ENCODE measurements around the gene PITPNB. TPM values are rescaled to one million over a fixed set of nuclear protein-coding genes. Genes with fewer than 3 reads are reported as not detected.

The PITPNB gene
- total and polyA plus RNA-seq, 2 experiments from 2014 or later = 50.9 to 56.0 TPM

DNA sequence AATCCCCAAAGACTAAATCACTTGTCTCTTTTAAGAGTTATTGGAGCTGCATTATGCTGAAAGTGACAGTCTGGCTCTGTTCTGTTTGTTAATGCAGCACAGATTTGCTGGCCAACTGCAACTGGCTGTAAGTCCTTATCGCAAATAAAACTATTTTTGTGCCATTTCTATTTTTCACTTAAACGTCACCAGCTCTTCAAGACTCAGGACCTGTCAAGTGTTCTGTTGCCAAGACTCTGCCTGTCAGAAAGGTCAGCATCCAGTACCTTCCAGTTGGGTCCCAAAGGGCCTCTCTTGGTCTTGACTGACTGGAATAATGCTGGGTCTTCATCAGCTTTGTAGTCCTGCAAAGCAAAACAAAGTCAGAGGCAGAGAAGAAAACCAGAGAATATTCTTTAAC is 45.6 kb downstream of the PITPNB start:
- Histone ChIP-seq H3K79me2 (replicated peaks; ENCODE audit: insufficient read depth) (peaks cover 32% of the 10 kb centered on the region), H3K36me3 (ENCODE audit: insufficient read depth) (peaks cover 21% of the 10 kb centered on the region), H3K27ac (ENCODE audit: low read depth) (no peak overlapping the region), H2AFZ (no peak overlapping the region), H3F3A (replicated peaks; ENCODE audit: low read depth) (no peaks in the 10 kb centered on the region), H3K9me2 (ENCODE audit: insufficient read depth) (no peaks in the 10 kb centered on the region), H3K4me3 (no peak overlapping the region), H3K27me3 (ENCODE audit: insufficient read depth) (no peaks in the 10 kb centered on the region), H4K20me1 (replicated peaks; ENCODE audit: insufficient read depth) (peaks cover 4% of the 10 kb centered on the region), H3K4me1 (ENCODE audit: insufficient read depth) (peaks cover 16% of the 10 kb centered on the region), H3K4me2 (no peak overlapping the region)
- Mint-ChIP-seq H3K4me3 (no peak overlapping the region), H3K27me3 (ENCODE audit: insufficient read depth, low read depth, poor library complexity) (no peaks in the 10 kb centered on the region), H3K9me3 (no peaks in the 10 kb centered on the region), H3K4me1 (peaks cover 15% of the 10 kb centered on the region), H3K27ac (no peak overlapping the region), H3K36me3 (ENCODE audit: low read depth) (peaks cover 25% of the 10 kb centered on the region; the same call in 2 of the 3 replicates)
- DNase-seq (ENCODE audit: low spot score) (no peak), ATAC-seq (no peak)
- TF ChIP-seq ZNF331 (CRISPR knock-in tag; IDR thresholded peaks at IDR 0.05; ENCODE audit: low read depth) (no peak), EZH2 (IDR thresholded peaks at IDR 0.05; ENCODE audit: low read depth, unreplicated experiment) (no peak), STAT1 (IDR thresholded peaks at IDR 0.05; ENCODE audit: unreplicated experiment) (no peak), JUNB (IDR thresholded peaks at IDR 0.05; ENCODE audit: unreplicated experiment) (no peak), EZH2phosphoT487 (IDR thresholded peaks at IDR 0.05; ENCODE audit: unreplicated experiment) (no peak), CREB1 (CRISPR knock-in tag; IDR thresholded peaks at IDR 0.05; ENCODE audit: low read depth) (no peak), POLR2AphosphoS5 (IDR thresholded peaks at IDR 0.05; ENCODE audit: low read depth) (no peak), ZNF114 (CRISPR knock-in tag; IDR thresholded peaks at IDR 0.05) (no peak), NANOG (IDR thresholded peaks at IDR 0.05; ENCODE audit: borderline replicate concordance) (no peak)
- TF ChIP-seq, protein P1, sequence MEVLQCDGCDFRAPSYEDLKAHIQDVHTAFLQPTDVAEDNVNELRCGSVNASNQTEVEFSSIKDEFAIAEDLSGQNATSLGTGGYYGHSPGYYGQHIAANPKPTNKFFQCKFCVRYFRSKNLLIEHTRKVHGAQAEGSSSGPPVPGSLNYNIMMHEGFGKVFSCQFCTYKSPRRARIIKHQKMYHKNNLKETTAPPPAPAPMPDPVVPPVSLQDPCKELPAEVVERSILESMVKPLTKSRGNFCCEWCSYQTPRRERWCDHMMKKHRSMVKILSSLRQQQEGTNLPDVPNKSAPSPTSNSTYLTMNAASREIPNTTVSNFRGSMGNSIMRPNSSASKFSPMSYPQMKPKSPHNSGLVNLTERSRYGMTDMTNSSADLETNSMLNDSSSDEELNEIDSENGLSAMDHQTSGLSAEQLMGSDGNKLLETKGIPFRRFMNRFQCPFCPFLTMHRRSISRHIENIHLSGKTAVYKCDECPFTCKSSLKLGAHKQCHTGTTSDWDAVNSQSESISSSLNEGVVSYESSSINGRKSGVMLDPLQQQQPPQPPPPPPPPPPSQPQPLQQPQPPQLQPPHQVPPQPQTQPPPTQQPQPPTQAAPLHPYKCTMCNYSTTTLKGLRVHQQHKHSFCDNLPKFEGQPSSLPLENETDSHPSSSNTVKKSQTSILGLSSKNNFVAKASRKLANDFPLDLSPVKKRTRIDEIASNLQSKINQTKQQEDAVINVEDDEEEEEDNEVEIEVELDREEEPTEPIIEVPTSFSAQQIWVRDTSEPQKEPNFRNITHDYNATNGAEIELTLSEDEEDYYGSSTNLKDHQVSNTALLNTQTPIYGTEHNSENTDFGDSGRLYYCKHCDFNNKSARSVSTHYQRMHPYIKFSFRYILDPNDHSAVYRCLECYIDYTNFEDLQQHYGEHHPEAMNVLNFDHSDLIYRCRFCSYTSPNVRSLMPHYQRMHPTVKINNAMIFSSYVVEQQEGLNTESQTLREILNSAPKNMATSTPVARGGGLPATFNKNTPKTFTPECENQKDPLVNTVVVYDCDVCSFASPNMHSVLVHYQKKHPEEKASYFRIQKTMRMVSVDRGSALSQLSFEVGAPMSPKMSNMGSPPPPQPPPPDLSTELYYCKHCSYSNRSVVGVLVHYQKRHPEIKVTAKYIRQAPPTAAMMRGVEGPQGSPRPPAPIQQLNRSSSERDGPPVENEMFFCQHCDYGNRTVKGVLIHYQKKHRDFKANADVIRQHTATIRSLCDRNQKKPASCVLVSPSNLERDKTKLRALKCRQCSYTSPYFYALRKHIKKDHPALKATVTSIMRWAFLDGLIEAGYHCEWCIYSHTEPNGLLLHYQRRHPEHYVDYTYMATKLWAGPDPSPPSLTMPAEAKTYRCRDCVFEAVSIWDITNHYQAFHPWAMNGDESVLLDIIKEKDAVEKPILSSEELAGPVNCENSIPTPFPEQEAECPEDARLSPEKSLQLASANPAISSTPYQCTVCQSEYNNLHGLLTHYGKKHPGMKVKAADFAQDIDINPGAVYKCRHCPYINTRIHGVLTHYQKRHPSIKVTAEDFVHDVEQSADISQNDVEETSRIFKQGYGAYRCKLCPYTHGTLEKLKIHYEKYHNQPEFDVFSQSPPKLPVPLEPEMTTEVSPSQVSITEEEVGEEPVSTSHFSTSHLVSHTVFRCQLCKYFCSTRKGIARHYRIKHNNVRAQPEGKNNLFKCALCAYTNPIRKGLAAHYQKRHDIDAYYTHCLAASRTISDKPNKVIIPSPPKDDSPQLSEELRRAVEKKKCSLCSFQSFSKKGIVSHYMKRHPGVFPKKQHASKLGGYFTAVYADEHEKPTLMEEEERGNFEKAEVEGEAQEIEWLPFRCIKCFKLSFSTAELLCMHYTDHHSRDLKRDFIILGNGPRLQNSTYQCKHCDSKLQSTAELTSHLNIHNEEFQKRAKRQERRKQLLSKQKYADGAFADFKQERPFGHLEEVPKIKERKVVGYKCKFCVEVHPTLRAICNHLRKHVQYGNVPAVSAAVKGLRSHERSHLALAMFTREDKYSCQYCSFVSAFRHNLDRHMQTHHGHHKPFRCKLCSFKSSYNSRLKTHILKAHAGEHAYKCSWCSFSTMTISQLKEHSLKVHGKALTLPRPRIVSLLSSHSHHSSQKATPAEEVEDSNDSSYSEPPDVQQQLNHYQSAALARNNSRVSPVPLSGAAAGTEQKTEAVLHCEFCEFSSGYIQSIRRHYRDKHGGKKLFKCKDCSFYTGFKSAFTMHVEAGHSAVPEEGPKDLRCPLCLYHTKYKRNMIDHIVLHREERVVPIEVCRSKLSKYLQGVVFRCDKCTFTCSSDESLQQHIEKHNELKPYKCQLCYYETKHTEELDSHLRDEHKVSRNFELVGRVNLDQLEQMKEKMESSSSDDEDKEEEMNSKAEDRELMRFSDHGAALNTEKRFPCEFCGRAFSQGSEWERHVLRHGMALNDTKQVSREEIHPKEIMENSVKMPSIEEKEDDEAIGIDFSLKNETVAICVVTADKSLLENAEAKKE (CRISPR knock-in tag; IDR thresholded peaks at IDR 0.05) = no peak
- TF ChIP-seq, protein P2, sequence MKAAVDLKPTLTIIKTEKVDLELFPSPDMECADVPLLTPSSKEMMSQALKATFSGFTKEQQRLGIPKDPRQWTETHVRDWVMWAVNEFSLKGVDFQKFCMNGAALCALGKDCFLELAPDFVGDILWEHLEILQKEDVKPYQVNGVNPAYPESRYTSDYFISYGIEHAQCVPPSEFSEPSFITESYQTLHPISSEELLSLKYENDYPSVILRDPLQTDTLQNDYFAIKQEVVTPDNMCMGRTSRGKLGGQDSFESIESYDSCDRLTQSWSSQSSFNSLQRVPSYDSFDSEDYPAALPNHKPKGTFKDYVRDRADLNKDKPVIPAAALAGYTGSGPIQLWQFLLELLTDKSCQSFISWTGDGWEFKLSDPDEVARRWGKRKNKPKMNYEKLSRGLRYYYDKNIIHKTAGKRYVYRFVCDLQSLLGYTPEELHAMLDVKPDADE (IDR thresholded peaks at IDR 0.05) = no peak
- TF ChIP-seq, protein P3, sequence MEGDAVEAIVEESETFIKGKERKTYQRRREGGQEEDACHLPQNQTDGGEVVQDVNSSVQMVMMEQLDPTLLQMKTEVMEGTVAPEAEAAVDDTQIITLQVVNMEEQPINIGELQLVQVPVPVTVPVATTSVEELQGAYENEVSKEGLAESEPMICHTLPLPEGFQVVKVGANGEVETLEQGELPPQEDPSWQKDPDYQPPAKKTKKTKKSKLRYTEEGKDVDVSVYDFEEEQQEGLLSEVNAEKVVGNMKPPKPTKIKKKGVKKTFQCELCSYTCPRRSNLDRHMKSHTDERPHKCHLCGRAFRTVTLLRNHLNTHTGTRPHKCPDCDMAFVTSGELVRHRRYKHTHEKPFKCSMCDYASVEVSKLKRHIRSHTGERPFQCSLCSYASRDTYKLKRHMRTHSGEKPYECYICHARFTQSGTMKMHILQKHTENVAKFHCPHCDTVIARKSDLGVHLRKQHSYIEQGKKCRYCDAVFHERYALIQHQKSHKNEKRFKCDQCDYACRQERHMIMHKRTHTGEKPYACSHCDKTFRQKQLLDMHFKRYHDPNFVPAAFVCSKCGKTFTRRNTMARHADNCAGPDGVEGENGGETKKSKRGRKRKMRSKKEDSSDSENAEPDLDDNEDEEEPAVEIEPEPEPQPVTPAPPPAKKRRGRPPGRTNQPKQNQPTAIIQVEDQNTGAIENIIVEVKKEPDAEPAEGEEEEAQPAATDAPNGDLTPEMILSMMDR (conservative IDR thresholded peaks at IDR 0.05; ENCODE audit: low read depth in 2 of 2) = no peak
- TF ChIP-seq, protein P4, sequence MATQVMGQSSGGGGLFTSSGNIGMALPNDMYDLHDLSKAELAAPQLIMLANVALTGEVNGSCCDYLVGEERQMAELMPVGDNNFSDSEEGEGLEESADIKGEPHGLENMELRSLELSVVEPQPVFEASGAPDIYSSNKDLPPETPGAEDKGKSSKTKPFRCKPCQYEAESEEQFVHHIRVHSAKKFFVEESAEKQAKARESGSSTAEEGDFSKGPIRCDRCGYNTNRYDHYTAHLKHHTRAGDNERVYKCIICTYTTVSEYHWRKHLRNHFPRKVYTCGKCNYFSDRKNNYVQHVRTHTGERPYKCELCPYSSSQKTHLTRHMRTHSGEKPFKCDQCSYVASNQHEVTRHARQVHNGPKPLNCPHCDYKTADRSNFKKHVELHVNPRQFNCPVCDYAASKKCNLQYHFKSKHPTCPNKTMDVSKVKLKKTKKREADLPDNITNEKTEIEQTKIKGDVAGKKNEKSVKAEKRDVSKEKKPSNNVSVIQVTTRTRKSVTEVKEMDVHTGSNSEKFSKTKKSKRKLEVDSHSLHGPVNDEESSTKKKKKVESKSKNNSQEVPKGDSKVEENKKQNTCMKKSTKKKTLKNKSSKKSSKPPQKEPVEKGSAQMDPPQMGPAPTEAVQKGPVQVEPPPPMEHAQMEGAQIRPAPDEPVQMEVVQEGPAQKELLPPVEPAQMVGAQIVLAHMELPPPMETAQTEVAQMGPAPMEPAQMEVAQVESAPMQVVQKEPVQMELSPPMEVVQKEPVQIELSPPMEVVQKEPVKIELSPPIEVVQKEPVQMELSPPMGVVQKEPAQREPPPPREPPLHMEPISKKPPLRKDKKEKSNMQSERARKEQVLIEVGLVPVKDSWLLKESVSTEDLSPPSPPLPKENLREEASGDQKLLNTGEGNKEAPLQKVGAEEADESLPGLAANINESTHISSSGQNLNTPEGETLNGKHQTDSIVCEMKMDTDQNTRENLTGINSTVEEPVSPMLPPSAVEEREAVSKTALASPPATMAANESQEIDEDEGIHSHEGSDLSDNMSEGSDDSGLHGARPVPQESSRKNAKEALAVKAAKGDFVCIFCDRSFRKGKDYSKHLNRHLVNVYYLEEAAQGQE (IDR thresholded peaks at IDR 0.05; ENCODE audit: unreplicated experiment) = no peak
